IPS DF 4.7 (cell line): Measurements from ENCODE around the gene RBBP8NL.
"Not testable (repeated sequence)": the region's sequence is repeated elsewhere in the genome, so short reads cannot be mapped to it uniquely, and the experiment has no call there.

Experiments
- DNase-seq: peaks from one replicate; pipeline ENCODE4 v3.0.0-alpha.2; 2013; ENCODE audit warnings: low spot score; ENCODE audit errors: extremely low read depth

RBBP8NL gene

GRCh38 chr20:62444286-62444685 is 16.9 kb upstream of the RBBP8NL start:
- no peak for DNase-seq

GRCh38 chr20:62441987-62442539 is 14.7 kb upstream of the RBBP8NL start:
- no peak for DNase-seq

- DNase-seq, result no peak
Observed at GRCh38 chr20:62439218-62439617, 11.9 kb upstream of the RBBP8NL start.

GRCh38 chr20:62437927-62438326 is 10.6 kb upstream of the RBBP8NL start:
- no peak for DNase-seq

GRCh38 chr20:62437496-62437895 is 10.2 kb upstream of the RBBP8NL start:
- DNase-seq, result no peak

- no peak for DNase-seq
Observed at GRCh38 chr20:62436692-62437091, 9.4 kb upstream of the RBBP8NL start.

GRCh38 chr20:62433658-62434497 is 6.5 kb upstream of the RBBP8NL start:
- no peak for DNase-seq

- DNase-seq, result no peak
Observed at GRCh38 chr20:62430866-62431447, 3.6 kb upstream of the RBBP8NL start.

- no peak for DNase-seq
Observed at GRCh38 chr20:62430311-62430853, 3.0 kb upstream of the RBBP8NL start.

- no peak for DNase-seq
Observed at GRCh38 chr20:62429455-62430310, 2.3 kb upstream of the RBBP8NL start.

GRCh38 chr20:62428396-62429295 is 1.3 kb upstream of the RBBP8NL start:
- no peak for DNase-seq

GRCh38 chr20:62428002-62428372 is 648 bp upstream of the RBBP8NL start:
- DNase-seq, result no peak

GRCh38 chr20:62426699-62427131 is 624 bp downstream of the RBBP8NL start:
- no peak for DNase-seq

GRCh38 chr20:62426059-62426348 is 1.3 kb downstream of the RBBP8NL start:
- DNase-seq, result not testable (repeated sequence)

- DNase-seq, result no peak
Observed at GRCh38 chr20:62425281-62426058, 1.9 kb downstream of the RBBP8NL start.

GRCh38 chr20:62424249-62425107 is 2.9 kb downstream of the RBBP8NL start:
- DNase-seq, result no peak

- no peak for DNase-seq
Observed at GRCh38 chr20:62423326-62423706, 4.0 kb downstream of the RBBP8NL start.

GRCh38 chr20:62422636-62423325 is 4.6 kb downstream of the RBBP8NL start:
- DNase-seq, result no peak

- DNase-seq, result no peak
Observed at GRCh38 chr20:62421716-62421990, 5.7 kb downstream of the RBBP8NL start.
